GM12891 (cell line): Measurements from ENCODE around the gene RNU4-1.

Experiments
- PAX5 ChIP-seq: IDR thresholded peaks from 2 replicates; pipeline ENCODE4 v1.6.1; 2011; ENCODE audit warnings: low read length, moderate library complexity, mild to moderate bottlenecking; ENCODE audit not compliant: insufficient read depth, severe bottlenecking
- POLR2AphosphoS5 ChIP-seq: IDR thresholded peaks from 2 replicates; pipeline ENCODE4 v1.6.1; 2011; ENCODE audit warnings: low read depth, low read length, control low read depth
- TAF1 ChIP-seq: IDR thresholded peaks from 2 replicates; pipeline ENCODE4 v1.6.1; 2011; ENCODE audit warnings: low read depth, low read length, control low read depth

DNA sequence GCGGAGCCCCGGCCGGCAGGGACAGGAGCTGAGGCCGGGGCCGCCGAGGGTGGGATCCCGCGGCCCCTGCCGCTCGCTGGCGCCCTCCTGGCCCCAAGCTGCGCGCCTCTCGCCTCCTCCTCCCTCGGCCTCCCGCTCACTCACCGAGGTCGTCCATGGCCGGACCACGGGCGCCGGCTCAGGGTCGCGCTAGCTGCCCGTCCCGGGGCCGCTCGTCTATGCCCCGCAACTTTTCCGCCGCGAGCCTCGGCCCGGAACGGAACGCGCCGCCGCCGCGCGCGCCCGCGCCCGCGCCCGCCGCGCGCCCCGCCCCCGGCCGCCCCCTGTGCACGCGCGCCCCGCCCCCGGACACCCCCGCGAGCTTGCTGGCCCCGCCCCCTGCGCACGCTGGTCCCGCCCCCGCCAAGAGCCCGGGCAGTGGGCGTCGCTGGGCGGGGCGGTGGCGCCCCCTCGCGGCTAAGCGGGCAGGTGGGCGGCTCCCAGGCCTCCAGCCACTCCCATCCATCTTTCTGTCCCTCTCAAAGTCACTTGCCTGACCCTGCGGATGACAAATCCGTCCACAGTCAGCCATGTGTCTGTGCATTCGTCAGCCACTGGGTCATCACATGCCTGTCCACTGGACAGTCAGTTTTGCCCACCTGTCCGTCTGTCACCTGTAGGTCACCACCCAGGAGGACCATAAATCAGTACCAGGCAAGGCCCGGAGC lies 27.4 kb downstream of the RNU4-1 start, which contains the start of gene PXN:
- TF ChIP-seq PAX5 (no peak), POLR2AphosphoS5 (no peak), TAF1 (no peak)
